KOPT-K1 (cell line): ENCODE data around the gene SOX8.
"Not testable (repeated sequence)": the region's sequence is repeated elsewhere in the genome, so short reads cannot be mapped to it uniquely, and the experiment has no call there.

Experiments
- H3K27ac ChIP-seq: fragments of 200-600 bp; sonication (generic); 2 replicates; pipeline ENCODE4 v1.5.1; 2016; ENCODE audit warnings: antibody characterized with exemption, mild to moderate bottlenecking, low read depth, low read length; ENCODE audit not compliant: poor library complexity, severe bottlenecking
- H3K36me3 ChIP-seq: fragments of 200-600 bp; sonication (generic); 2 replicates; pipeline ENCODE4 v1.5.1; 2017; ENCODE audit warnings: antibody characterized with exemption, mild to moderate bottlenecking, low read length, moderate library complexity; ENCODE audit not compliant: insufficient read depth
- H3K9me3 ChIP-seq: fragments of 200-600 bp; sonication (generic); 2 replicates; pipeline ENCODE4 v1.5.1; 2017; ENCODE audit warnings: antibody characterized with exemption, low read length, mild to moderate bottlenecking; ENCODE audit not compliant: insufficient read depth, poor library complexity, severe bottlenecking

The SOX8 gene

DNA sequence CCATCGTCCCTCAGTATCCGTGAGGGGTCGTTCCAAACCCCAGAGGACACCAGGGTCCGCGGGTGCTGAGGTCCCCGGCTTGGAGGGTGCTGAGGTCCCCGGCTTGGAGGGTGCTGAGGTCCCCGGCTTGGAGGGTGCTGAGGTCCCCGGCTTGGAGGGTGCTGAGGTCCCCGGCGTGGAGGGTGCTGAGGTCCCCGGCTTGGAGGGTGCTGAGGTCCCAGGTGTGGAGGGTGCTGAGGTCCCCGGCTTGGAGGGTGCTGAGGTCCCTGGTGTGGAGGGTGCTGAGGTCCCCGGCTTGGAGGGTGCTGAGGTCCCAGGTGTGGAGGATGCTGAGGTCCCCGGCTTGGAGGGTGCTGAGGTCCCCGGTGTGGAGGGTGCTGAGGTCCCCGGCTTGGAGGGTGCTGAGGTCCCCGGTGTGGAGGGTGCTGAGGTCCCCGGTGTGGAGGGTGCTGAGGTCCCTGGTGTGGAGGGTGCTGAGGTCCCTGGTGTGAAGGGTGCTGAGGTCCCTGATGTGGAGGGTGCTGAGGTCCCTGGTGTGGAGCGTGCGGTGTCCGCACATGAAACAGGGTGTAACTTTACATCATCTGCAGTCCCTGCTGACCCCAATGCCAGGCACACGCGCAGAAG is 43.7 kb downstream of the SOX8 start:
- not testable (repeated sequence) for H3K36me3 ChIP-seq, H3K9me3 ChIP-seq, H3K27ac ChIP-seq

GRCh38 chr16:1026057-1026783 is 44.6 kb downstream of the SOX8 start:
- Histone ChIP-seq H3K36me3 (no peaks in the 10 kb centered on the region), H3K27ac (no peak overlapping the region), H3K9me3 (no peaks in the 10 kb centered on the region)

GRCh38 chr16:1026784-1027500 is 45.4 kb downstream of the SOX8 start:
- Histone ChIP-seq H3K9me3 (no peaks in the 10 kb centered on the region), H3K27ac (no peak overlapping the region)

GRCh38 chr16:1027501-1027815 is 45.9 kb downstream of the SOX8 start:
- no peak overlapping the region for H3K27ac ChIP-seq
- H3K36me3 ChIP-seq, result no peaks in the 10 kb centered on the region
- H3K9me3 ChIP-seq, result no peaks in the 10 kb centered on the region

More at GRCh38 chr16:1026784-1027500, 45.4 kb downstream of the SOX8 start:
- H3K36me3 ChIP-seq, result no peaks in the 10 kb centered on the region

GRCh38 chr16:1028056-1028455 is 46.5 kb downstream of the SOX8 start:
- Histone ChIP-seq H3K9me3 (no peaks in the 10 kb centered on the region), H3K36me3 (no peaks in the 10 kb centered on the region), H3K27ac (no peak overlapping the region)

DNA sequence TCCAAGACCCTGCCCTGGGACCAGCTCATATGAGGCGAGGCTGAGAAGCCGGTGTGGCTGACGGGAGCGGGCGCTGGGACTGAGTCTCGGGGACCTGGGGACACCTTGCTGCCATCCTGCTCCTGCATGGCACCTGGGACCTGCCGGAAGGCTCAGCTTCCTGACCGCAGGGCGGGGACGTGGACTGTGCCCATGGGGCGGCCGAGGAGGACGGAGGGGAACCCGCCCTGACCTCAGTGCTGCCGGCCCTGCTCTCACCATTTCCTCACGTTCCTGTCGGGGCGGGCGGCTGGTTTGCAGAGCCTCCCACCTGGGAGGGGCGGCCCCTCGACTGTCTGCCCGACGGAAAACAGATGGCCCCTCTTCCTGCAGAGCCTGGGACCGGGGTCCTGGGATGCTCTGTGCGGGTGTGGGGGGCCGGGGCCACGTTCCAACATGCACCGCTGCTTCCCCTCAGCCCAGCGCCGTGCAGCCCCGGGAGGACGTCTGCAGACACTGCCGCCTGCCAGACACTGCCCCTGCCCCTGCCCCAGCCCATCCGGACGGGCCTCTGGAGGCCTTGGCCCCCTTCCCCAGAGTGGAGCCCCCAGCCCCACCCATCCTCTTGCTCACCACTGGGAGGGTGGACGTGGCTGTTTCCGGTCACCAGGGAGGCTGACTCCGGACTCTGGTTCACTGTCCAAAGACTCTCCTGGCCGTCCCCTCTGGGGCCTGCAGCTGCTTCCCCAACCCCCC is 47.1 kb downstream of the SOX8 start:
- no peak overlapping the region for H3K27ac ChIP-seq
- H3K36me3 ChIP-seq, result no peaks in the 10 kb centered on the region
- H3K9me3 ChIP-seq, result no peaks in the 10 kb centered on the region

GRCh38 chr16:1029259-1029545 is 47.6 kb downstream of the SOX8 start:
- no peaks in the 10 kb centered on the region for H3K36me3 ChIP-seq
- no peak overlapping the region for H3K27ac ChIP-seq
- no peaks in the 10 kb centered on the region for H3K9me3 ChIP-seq

DNA sequence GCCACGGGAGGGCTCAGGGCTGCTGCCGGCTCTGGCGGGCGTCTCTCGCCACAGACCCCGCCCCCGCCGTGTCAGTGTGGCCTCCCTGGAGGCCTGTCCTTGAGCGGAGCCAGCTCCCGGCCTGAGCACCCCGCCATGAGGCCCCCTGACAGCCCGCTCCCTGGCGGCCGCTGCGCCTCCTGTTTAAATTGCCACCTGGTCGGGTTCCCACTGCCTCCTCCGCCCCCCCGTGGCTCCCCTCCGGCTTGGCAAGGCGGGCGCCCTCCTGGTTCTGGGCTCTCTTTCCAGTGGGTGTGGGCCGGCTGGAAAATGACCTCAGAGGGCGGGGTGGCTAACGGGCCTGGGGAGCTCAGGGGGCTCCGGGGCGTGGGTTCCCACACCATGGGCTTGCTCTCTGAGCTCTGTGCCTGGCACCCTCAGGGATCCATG is 48.9 kb downstream of the SOX8 start:
- Histone ChIP-seq H3K9me3 (no peaks in the 10 kb centered on the region), H3K27ac (no peak overlapping the region), H3K36me3 (no peaks in the 10 kb centered on the region)

DNA sequence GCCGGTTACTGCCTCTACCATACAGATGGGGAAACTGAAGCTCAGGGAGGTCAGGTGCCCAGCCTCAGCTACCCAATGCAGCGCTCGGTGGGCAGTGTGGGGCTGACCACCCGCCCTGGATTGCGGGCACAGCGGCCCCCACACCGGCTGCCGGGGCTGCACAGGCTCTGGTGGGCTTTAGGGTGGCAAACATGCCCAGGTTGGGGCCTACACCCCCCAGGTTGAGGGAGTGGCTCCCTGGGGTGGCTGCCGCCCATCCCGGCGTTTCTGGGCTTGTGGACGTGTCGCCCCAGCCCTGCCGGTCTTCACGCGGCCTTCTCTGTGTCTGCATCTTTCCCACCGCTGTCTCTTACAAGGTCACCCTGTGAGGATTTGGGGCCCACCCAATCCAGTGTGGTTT is 50.1 kb downstream of the SOX8 start:
- H3K27ac ChIP-seq, result no peak overlapping the region
- no peaks in the 10 kb centered on the region for H3K36me3 ChIP-seq
- no peaks in the 10 kb centered on the region for H3K9me3 ChIP-seq

- no peaks in the 10 kb centered on the region for H3K36me3 ChIP-seq
- no peaks in the 10 kb centered on the region for H3K9me3 ChIP-seq
- H3K27ac ChIP-seq, result no peak overlapping the region
Measured at GRCh38 chr16:1032607-1033006, 51.0 kb downstream of the SOX8 start.

DNA sequence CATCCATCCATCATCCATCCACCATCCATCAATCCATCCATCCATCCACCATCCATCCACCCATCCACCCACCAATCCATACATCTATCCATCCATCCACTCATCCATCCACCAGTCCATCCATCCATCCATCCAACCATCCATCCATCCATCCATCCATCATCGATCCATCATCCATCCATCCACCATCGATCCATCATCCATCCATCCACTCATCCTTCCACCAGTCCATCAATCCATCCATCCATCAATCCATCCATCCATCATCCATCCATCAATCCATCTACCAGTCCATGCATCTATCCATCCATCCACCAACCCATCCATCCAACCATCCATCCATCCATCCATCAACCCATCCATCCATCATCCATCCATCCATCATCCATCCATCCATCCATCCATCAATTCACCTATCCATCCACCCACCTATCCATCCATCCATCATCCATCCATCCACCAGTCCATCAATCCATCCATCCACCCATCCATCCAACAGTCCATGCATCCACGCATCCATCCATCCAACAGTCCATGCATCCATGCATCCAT is 51.6 kb downstream of the SOX8 start:
- no peaks in the 10 kb centered on the region for H3K9me3 ChIP-seq
- no peaks in the 10 kb centered on the region for H3K36me3 ChIP-seq
- H3K27ac ChIP-seq, result no peak overlapping the region

DNA sequence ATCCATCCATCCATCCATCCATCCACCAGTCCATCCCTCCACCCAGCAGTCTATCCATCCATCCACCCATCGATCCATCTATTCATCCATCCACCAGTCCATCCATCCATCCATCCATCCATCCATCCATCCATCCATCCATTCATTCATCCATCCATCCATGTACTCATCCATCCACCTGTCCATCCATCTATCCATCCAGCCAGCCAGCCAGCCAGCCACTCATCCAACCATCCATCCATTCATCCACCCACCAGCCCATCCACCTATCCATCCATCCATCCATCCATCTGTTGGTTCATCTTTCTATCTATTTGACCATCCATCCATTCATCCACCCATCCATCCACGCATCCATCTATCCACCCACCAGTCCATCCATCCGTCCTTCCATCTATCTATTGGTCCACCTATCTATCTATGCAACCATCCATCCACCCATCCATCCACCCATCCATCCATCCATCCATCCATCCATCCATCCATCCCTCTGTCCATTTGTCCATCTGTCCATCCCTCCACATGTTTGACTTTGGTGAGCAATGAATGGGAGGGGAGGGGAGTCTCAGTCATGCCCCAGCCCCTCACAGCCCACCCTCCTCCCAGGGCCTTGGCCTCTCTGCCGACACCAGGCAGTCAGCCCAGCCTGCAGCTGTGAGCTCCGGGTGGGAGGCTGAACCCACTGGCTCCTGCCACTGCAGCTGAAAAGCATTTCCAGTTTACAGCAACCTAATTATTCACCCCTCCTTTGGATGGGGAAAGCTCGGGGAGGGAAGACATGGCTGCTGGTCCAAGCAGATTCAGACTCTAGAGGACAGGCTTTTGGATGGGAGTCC is 52.9 kb downstream of the SOX8 start:
- Histone ChIP-seq H3K9me3 (no peaks in the 10 kb centered on the region), H3K27ac (no peak overlapping the region), H3K36me3 (no peaks in the 10 kb centered on the region)

GRCh38 chr16:1035066-1035415 is 53.5 kb downstream of the SOX8 start:
- Histone ChIP-seq H3K36me3 (no peaks in the 10 kb centered on the region), H3K27ac (no peak overlapping the region), H3K9me3 (no peaks in the 10 kb centered on the region)

DNA sequence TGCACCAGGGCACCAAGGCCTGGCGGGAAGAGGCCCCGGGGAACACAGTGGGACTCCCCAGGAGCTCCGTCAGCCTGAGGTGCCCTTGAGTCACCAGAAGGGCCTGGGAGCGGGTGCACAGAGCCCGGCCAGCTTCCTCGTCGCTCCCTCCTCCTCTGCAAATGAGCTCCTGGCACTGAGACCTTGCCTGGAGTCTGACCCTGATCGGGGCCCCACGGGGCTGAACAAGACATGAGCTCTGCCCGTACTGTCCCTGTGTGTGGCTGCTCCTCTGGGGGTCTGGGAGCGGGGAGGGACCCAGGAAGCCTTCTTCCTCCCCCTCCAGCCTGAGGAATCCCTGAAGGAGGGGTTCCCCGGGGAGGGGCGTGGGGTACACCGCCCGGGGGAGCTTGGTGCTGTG is 54.6 kb downstream of the SOX8 start:
- H3K36me3 ChIP-seq, result no peaks in the 10 kb centered on the region
- no peaks in the 10 kb centered on the region for H3K9me3 ChIP-seq
- H3K27ac ChIP-seq, result no peak overlapping the region
